GM18861 (cell line): ENCODE results near the gene NOS3.
"Not testable (repeated sequence)": the region's sequence is repeated elsewhere in the genome, so short reads cannot be mapped to it uniquely, and the experiment has no call there.

Experiments used
- ATAC-seq: cut with Tn5 transposase; IDR thresholded peaks from one replicate; pipeline ENCODE4 v1.9.1; 2021; ENCODE audit not compliant: unreplicated experiment

Gene NOS3

DNA sequence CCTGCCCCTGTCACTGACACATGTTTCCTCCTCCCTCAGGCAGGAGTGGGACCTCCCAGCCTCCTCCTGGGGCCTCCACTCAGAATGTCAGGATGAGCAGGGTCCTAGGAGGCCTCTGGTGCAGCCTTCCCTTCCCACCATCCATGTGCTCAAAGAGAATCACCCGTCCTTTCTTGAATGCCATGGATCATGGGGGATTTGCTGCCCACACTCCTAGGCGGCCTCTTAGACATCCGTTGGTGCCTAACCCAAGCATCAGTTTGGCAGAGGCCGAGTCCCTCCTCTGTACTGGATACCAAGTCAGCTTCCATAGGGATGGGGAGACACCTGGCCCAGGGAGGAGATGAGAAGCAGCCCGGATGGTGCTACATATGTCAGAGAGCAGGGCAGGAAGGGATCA, 7.0 kb downstream of the NOS3 start:
- ATAC-seq, result no peak

DNA sequence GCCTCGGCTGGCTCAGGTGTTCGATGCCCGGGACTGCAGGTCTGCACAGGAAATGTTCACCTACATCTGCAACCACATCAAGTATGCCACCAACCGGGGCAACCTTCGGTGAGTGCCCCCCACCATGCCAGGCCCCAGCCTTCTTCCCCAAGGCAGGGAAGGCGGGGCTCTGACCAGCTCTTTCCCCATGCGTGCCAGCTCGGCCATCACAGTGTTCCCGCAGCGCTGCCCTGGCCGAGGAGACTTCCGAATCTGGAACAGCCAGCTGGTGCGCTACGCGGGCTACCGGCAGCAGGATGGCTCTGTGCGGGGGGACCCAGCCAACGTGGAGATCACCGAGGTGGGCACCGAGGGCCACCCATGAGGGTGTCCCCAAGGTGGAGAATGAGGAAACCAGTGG, 7.5 kb downstream of the NOS3 start:
- ATAC-seq, result no peak

DNA sequence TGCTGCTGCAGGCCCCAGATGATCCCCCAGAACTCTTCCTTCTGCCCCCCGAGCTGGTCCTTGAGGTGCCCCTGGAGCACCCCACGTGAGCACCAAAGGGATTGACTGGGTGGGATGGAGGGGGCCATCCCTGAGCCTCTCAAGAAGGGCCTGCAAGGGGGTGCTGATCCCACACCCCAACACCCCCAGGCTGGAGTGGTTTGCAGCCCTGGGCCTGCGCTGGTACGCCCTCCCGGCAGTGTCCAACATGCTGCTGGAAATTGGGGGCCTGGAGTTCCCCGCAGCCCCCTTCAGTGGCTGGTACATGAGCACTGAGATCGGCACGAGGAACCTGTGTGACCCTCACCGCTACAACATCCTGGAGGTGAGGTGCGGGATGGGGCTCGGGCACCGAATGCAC, 8.2 kb downstream of the NOS3 start:
- ATAC-seq, result no peak

DNA sequence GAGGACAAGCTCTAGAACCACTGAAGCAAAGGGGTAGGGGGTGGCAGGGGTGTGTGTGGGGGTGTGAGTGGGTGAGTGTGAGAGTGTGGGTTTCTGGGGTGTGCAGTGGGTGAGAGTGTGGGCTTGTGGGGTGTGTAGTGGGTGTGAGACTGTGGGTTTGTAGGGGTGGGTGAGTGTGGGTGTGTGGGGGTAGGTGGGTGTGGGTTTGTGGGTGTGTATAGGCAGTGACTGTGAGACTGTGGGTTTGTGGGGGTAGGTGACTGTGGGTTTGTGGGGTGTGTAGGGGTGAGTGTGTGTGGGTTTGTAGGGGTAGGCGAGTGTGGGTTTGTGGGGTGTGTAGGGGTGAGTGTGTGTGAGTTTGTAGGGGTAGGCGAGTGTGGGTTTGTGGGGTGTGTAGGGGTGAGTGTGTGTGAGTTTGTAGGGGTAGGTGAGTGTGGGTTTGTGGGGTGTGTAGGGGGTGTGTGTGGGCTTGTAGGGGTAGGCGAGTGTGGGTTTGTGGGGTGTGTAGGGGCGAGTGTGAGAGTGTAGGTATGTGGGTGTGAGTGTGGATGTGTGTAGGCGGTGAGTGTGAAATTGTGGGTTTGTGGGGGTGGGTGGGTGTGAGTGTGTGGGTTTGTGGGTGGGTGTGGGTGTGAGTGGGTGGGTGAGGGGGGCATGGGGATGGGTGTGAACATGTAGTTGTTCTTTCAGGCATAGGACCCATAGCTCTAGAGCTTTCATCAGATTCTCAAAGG, 8.8 kb downstream of the NOS3 start:
- ATAC-seq, result no peak

DNA sequence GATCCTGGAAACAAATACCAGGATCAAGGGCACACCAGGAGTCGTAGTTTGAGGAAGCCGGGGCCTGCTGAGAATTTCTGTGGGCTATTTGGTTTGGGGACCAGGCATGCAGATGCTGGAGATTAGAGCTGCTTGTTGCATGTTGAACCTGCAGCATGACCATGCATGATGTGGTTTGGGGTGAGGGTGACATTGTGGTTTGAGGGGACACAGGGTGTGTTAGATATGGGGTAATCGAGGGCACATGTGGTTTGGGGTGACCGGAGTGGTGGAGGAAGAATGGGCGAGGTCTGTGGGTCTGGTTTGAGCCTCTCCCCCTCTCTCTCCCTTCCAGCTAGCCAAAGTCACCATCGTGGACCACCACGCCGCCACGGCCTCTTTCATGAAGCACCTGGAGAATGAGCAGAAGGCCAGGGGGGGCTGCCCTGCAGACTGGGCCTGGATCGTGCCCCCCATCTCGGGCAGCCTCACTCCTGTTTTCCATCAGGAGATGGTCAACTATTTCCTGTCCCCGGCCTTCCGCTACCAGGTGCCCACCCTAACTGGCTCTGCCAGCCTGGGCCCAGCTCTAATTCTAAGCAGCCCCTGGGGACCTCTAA, 10.2 kb downstream of the NOS3 start:
- no peak for ATAC-seq

DNA sequence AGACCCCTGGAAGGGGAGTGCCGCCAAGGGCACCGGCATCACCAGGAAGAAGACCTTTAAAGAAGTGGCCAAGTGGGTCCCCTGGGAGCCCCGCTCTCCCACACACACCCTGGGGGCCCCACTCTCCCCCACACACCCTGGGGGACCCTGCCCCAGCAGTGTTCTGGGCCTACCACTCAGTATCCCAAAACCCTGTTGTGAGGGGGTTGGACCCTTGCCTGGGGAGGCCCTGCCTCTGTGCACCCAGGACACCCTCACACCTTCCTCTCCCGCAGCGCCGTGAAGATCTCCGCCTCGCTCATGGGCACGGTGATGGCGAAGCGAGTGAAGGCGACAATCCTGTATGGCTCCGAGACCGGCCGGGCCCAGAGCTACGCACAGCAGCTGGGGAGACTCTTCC, 10.7 kb downstream of the NOS3 start:
- ATAC-seq, result no peak

DNA sequence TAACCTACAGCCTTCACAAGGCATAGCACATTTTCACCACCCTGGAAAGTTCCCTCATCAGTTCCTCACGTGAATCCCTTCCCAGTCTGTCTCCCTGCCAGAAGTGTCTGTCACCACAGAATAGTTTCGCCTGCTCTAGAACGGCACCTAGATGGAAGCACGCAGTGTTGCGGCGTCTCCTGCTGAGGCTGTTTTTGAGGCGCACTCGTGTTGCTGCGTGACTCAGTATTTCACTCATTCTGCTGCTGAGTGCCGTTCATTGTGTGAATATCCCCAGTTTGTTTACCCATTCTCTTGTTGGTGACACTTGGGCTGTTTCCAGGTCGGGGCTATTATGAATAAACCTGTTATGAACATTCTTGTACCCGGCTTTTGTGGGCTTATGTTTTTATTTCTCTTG, 12.8 kb downstream of the NOS3 start:
- no peak for ATAC-seq

DNA sequence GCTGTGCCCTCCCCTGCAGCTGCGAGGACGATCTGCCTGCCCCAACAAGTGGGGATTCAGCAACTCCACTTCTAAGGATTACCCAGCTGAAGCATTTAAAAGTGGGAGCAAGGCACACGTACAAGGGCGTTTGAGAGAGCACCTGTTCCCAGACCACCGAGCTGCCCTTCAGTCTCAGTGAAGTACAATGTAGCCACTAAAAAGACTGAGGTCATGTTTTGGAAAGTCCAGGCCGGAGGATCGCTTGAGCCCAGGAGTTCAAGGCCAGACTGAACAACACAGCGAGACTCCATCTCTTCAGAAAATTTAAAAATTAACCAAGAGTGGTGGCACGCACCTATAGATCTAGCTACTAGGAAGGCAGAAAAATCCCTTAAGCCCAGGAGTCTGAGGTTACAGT, 14.7 kb downstream of the NOS3 start:
- ATAC-seq, result no peak

DNA sequence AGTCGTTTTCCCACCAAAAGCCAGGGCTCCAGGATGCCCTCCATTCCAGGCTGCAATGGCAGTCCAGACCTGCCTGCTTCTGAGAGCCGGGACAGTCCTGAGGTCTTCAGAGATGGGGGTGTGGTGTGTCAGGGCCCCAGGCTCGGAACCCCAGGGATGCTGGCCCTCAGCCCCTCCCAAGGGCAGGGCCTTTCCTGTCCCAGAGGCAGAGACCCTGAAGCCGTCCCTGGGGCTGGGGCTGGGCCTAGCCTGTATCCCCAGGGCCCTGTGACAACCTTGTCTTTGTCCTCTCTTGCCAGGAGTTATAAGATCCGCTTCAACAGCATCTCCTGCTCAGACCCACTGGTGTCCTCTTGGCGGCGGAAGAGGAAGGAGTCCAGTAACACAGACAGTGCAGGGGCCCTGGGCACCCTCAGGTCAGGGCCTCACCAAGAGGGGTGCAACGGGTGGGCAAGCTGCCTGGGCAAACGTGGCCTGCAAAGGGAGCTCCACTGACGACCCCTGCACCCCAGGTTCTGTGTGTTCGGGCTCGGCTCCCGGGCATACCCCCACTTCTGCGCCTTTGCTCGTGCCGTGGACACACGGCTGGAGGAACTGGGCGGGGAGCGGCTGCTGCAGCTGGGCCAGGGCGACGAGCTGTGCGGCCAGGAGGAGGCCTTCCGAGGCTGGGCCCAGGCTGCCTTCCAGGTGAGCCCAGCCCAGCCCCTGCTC, 15.9 kb downstream of the NOS3 start:
- no peak for ATAC-seq

DNA sequence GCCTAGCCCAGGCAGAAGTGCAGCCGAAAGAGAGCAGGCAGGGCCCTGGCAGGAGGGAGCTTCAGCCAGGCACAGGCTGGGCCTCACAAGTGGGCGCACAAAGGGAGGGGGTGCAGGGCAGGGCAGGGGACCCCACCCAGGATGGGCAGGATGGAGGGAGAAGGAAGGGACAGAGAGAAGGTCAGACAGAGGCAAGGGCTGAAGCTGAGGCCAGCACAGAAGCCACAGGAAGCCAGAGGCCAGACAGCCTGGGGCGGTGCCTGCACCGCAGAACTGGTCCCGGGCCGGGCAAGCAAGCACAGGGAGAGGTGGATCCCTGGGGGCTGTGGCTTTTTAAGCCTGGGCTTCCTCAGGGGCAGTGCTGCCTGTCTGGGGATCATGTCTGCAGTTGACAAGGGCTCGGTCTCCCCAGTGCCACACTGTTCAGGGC, 16.7 kb downstream of the NOS3 start:
- no peak for ATAC-seq

DNA sequence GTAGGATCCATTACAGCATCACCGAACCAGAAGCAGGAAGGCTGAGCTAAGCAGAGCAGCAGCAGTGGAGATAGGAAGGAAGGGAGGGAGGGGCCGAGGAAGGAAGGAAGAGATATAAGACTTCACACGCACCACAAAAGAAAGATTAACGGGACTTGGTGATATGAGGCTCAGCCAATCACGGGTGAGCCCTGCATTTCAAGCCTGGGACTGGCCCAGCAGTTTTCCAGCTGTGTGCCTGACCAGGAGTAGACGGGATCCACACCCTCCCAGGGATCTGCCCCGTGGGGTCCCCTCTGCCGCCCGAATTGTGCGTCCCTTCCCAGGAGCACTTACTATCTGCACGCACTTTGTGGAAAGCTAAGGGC, 17.3 kb downstream of the NOS3 start:
- ATAC-seq, result no peak

DNA sequence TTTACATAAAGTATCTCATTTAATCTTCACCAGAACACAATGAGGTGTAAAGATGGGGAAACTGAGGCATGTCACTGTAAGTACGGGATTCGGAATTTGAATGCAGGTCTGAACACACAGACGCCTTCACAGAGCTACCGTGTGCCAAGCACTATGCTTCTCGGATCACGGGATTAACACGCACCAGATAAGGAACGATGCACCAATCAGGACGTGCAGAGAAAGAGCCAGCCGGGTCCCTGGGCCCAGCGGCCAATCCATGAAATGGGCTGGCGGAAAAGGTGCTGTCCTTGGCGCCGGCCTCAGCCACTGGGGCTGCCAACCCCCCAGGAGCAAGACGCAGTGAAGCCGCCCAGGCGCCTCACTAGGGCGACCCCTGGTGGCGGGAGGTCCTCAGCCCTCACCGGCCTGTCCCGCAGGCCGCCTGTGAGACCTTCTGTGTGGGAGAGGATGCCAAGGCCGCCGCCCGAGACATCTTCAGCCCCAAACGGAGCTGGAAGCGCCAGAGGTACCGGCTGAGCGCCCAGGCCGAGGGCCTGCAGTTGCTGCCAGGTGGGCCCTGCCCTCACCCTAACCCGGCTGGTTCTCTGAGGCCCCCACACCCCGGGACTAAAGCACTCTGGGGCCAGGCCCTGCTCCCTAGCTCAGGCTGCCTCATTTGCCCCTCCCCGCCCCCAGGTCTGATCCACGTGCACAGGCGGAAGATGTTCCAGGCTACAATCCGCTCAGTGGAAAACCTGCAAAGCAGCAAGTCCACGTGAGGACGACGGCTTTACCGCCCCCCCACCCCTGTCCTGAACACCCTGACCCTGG, 17.9 kb downstream of the NOS3 start:
- ATAC-seq, result no peak

DNA sequence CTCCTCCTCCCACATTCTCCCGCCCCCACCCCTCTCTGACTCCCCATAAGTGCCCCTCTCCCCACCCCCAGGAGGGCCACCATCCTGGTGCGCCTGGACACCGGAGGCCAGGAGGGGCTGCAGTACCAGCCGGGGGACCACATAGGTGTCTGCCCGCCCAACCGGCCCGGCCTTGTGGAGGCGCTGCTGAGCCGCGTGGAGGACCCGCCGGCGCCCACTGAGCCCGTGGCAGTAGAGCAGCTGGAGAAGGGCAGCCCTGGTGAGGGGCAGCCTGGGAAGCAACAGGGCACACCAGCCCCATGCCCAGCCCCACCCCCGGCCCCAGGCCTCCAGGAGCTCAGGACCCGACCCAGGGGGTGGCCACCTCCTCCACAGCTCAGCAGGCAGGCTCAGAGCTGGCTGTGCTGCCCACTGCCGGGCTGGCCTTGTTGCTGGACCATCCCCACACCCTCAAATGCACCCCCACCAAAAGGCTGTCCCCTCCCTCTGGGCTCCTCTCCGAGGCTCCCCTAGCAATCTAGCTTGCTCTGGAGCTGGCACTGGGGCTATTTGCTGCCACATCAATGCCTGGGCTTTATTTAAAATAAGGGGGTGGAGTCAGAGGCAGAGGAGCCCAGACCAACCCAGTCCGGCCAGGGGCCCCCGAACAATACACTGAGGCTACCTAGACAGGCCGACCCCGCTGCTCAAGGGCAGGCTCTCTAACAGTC, 18.7 kb downstream of the NOS3 start:
- ATAC-seq, result no peak

DNA sequence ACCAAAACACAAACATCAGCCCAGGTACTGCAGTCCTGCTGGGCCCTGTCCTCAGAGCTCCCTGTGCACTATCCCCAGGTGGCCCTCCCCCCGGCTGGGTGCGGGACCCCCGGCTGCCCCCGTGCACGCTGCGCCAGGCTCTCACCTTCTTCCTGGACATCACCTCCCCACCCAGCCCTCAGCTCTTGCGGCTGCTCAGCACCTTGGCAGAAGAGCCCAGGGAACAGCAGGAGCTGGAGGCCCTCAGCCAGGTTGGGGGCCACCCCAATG, 19.2 kb downstream of the NOS3 start:
- ATAC-seq, result no peak

DNA sequence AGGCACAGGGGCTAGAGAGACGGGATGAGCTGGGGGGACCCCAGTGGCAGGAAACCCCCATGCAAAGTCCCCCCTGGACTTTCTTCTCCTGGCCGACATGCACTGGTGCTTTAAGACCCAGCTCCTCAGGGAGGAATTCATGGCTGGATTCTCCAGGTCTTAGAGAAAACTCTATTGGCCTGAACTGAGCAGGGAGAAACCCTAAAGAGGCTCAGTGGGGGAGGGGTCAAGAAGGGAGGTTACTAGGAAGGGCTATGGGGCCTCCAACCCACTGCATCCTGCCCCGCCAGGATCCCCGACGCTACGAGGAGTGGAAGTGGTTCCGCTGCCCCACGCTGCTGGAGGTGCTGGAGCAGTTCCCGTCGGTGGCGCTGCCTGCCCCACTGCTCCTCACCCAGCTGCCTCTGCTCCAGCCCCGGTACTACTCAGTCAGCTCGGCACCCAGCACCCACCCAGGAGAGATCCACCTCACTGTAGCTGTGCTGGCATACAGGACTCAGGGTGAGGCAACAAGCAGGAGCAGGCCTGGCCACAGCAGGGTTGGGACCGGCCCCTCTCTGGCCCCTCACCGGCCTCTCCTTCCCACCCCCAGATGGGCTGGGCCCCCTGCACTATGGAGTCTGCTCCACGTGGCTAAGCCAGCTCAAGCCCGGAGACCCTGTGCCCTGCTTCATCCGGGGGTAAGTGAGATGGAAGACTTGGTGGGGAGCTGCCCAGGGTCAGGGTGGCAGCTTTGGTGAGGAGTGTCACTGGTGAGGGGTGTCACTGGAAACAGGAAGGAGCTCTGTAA, 19.7 kb downstream of the NOS3 start:
- no peak for ATAC-seq

DNA sequence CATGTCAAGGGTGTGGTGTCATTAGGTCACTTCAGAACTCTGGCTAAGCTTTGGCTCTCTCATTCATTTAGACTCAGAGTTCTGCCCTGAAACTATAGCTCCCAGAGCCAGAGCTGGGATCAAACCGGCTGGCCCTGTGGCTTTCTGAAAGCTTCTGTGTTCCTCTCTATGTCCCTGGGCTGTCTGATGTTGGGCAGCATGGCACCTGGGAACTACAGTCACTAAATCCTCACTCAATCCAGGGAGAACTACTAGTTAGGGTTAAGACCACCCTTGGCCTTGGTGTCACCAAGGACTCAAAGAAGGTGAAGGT, 20.2 kb downstream of the NOS3 start:
- ATAC-seq, result no peak

DNA sequence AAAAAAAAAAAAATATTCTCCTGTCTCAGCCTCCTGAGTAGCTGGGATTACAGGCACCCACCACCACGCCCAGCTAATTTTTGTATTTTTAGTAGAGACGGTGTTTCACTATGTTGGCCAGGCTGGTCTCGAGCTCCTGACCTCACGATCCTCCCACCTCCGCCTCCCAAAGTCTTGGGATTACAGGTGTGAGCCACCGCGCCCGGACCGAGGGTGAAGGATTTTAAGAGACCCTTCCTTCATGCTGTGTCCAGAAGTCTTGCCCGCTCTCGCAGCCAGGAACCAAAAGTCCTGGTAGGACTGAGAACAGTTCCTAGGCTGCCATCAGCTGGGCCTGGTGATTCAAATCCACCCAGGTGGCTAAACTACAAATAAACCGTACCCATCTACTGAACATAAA, 20.8 kb downstream of the NOS3 start:
- not testable (repeated sequence) for ATAC-seq

DNA sequence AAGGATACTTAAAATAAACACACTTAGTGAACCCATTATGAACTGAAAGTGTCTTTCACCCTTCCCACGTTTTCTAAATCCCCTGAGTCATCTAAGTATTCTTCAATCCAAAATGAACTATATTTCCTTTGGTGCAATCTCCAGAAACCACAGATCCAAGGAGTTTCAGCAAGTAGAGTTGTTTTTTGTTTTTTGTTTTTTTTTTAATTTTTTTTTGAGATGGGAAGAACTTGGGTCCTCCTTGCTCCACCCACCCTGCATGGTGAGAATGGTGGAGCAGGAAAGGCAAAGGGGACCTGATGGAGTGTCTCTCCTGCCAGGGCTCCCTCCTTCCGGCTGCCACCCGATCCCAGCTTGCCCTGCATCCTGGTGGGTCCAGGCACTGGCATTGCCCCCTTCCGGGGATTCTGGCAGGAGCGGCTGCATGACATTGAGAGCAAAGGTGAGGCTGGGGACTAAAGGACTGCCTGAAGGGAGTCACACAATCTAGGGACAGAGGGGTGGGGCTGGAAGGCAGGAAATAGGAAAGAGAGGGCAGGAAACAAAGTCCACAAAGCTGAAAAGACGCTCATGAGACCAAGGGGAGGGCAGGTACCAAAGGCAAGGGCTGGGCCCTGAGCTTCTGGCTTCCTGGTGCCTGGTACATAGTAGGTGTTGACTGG, 21.3 kb downstream of the NOS3 start:
- ATAC-seq, result no peak

DNA sequence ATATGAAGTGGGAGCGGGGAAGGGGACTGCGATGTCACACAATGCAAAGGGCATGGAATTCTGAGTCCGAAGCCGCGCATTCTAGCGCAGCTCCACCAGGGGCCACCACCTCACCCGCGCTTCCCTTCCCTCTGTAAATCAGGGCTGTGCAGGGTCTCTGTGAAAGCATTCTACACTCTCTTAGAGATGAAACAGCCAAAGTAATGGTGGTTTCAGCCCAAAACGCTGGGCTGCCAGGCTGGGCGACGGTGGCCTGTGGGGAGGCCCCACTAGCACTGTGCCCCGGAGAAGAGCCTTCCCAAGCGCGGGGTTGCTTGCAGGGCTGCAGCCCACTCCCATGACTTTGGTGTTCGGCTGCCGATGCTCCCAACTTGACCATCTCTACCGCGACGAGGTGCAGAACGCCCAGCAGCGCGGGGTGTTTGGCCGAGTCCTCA, 22.1 kb downstream of the NOS3 start:
- ATAC-seq, result no peak

DNA sequence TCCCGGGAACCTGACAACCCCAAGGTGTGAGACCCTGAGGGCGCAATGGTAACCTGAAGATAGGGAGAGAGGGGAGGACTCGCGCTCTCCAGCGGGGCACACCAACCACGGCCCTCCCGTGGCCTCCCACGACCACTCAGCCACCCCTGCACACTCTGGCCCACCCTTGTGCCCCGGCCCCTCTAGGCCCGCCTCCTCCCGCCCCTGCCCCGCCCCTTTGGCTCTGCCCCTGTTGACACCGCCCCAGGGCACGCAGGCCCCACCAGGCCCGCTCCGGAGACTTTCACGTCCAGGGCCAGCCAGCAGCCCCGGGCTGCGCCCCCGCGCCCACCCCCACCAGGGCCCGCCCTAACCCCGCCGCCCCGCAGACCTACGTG, 22.5 kb downstream of the NOS3 start:
- ATAC-seq, result no peak
